AML-193 (cell line): ENCODE data around the gene UHRF2.
"Not testable (repeated sequence)": the region's sequence is repeated elsewhere in the genome, so short reads cannot be mapped to it uniquely, and the experiment has no call there.

Experiments
- DNase-seq, 2 experiments: peaks; one replicate each; lab custom pipeline; 2025; lab: John Stamatoyannopoulos, UW

UHRF2 gene

GRCh38 chr9:6412487-6413364, at the start of gene UHRF2:
TSS of gene UHRF2 (plus strand) at chr9:6413199. CDS start at chr9:6413491, 292 bp downstream.
- peak; percentile 97 for DNase-seq

- DNase-seq, result no peak
Measured at GRCh38 chr9:6367128-6367890, 45.7 kb upstream of the UHRF2 start.

GRCh38 chr9:6368831-6369230, 44.2 kb upstream of the UHRF2 start:
- DNase-seq, result no peak

GRCh38 chr9:6381477-6382012, 31.5 kb upstream of the UHRF2 start:
- DNase-seq, result not testable (repeated sequence)

GRCh38 chr9:6382681-6383080, 30.3 kb upstream of the UHRF2 start:
- no peak for DNase-seq

- no peak for DNase-seq
Measured at GRCh38 chr9:6383551-6384225, 29.3 kb upstream of the UHRF2 start.

- DNase-seq, result no peak
Measured at GRCh38 chr9:6384732-6385131, 28.3 kb upstream of the UHRF2 start.

- no peak for DNase-seq
Measured at GRCh38 chr9:6399071-6399470, 13.9 kb upstream of the UHRF2 start.

- peak; percentile 32 to 34 for DNase-seq
Measured at GRCh38 chr9:6405371-6405770, 7.6 kb upstream of the UHRF2 start.

GRCh38 chr9:6407778-6408177, 5.2 kb upstream of the UHRF2 start:
- DNase-seq, result no peak

GRCh38 chr9:6408320-6408719, 4.7 kb upstream of the UHRF2 start:
- no peak for DNase-seq

- no peak for DNase-seq
Measured at GRCh38 chr9:6409811-6410210, 3.2 kb upstream of the UHRF2 start.

- no peak for DNase-seq
Measured at GRCh38 chr9:6410633-6411032, 2.4 kb upstream of the UHRF2 start.

GRCh38 chr9:6413365-6414246, 607 bp downstream of the UHRF2 start:
- DNase-seq, result peak in 1 of 2 experiments; percentile 11

- DNase-seq, result no peak
Measured at GRCh38 chr9:6414247-6414641, 1.2 kb downstream of the UHRF2 start.

- DNase-seq, result peak in 1 of 2 experiments; percentile 12
Measured at GRCh38 chr9:6415266-6415665, 2.3 kb downstream of the UHRF2 start.

- DNase-seq, result peak; percentile 53 to 64
Measured at GRCh38 chr9:6417186-6417585, 4.2 kb downstream of the UHRF2 start.

GRCh38 chr9:6418764-6419163, 5.8 kb downstream of the UHRF2 start:
- DNase-seq, result peak in 1 of 2 experiments; percentile 19

GRCh38 chr9:6424940-6425339, 11.9 kb downstream of the UHRF2 start:
- no peak for DNase-seq

- DNase-seq, result no peak
Measured at GRCh38 chr9:6426117-6426516, 13.1 kb downstream of the UHRF2 start.
